ENCODE results near the gene AP1S3.

AP1S3 gene

GRCh38 chr2:223744580-223744979, 92.8 kb downstream of the AP1S3 start:
- Histone ChIP-seq H3K4me3 (ENCODE audit: low read length) (no peak overlapping the region), H4K20me1 (ENCODE audit: insufficient read depth, low read length) (no peaks in the 10 kb centered on the region), H3K9me3 (replicated peaks; ENCODE audit: insufficient read depth, low read length) (no peaks in the 10 kb centered on the region), H3K4me2 (ENCODE audit: low read depth, low read length) (no peak overlapping the region), H2AFZ (ENCODE audit: low read length) (no peak overlapping the region), H3K36me3 (replicated peaks; ENCODE audit: insufficient read depth, low read length) (no peaks in the 10 kb centered on the region), H3K27ac (ENCODE audit: low read length) (no peak overlapping the region), H3K27me3 (replicated peaks; ENCODE audit: insufficient read depth, low read length) (no peaks in the 10 kb centered on the region), H3K4me1 (ENCODE audit: low read length) (no peaks in the 10 kb centered on the region), H3K9ac (ENCODE audit: low read length) (no peak overlapping the region), H3K79me2 (ENCODE audit: low read length) (no peaks in the 10 kb centered on the region), H3F3A (ENCODE audit: insufficient read depth, low read length) (no peaks in the 10 kb centered on the region), H3K9me2 (replicated peaks; ENCODE audit: insufficient read depth, low read length) (no peaks in the 10 kb centered on the region)
- DNase-seq = no peak
- TF ChIP-seq EZH2phosphoT487 (IDR thresholded peaks at IDR 0.05; ENCODE audit: low read length) (no peak), EZH2 (optimal IDR thresholded peaks at IDR 0.05; ENCODE audit: low read depth, low read length) (no peak)
- TF ChIP-seq, protein P1, sequence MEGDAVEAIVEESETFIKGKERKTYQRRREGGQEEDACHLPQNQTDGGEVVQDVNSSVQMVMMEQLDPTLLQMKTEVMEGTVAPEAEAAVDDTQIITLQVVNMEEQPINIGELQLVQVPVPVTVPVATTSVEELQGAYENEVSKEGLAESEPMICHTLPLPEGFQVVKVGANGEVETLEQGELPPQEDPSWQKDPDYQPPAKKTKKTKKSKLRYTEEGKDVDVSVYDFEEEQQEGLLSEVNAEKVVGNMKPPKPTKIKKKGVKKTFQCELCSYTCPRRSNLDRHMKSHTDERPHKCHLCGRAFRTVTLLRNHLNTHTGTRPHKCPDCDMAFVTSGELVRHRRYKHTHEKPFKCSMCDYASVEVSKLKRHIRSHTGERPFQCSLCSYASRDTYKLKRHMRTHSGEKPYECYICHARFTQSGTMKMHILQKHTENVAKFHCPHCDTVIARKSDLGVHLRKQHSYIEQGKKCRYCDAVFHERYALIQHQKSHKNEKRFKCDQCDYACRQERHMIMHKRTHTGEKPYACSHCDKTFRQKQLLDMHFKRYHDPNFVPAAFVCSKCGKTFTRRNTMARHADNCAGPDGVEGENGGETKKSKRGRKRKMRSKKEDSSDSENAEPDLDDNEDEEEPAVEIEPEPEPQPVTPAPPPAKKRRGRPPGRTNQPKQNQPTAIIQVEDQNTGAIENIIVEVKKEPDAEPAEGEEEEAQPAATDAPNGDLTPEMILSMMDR (IDR thresholded peaks at IDR 0.05; ENCODE audit: low read length) = no peak

GRCh38 chr2:223740679-223741078, 96.7 kb downstream of the AP1S3 start:
- H3K27me3 ChIP-seq (replicated peaks; ENCODE audit: insufficient read depth, low read length) = no peaks in the 10 kb centered on the region
- H3K4me2 ChIP-seq (ENCODE audit: low read depth, low read length) = no peak overlapping the region
- DNase-seq = no peak
- H3K27ac ChIP-seq (ENCODE audit: low read length) = no peak overlapping the region
- H3K4me1 ChIP-seq (ENCODE audit: low read length) = no peaks in the 10 kb centered on the region
- H3K9me2 ChIP-seq (replicated peaks; ENCODE audit: insufficient read depth, low read length) = no peaks in the 10 kb centered on the region
- H2AFZ ChIP-seq (ENCODE audit: low read length) = no peak overlapping the region
- H3K9ac ChIP-seq (ENCODE audit: low read length) = no peak overlapping the region
- no peaks in the 10 kb centered on the region for H3K36me3 ChIP-seq (replicated peaks; ENCODE audit: insufficient read depth, low read length)
- no peaks in the 10 kb centered on the region for H3K79me2 ChIP-seq (ENCODE audit: low read length)
- H3K9me3 ChIP-seq (replicated peaks; ENCODE audit: insufficient read depth, low read length) = no peaks in the 10 kb centered on the region
- H3K4me3 ChIP-seq (ENCODE audit: low read length) = no peak overlapping the region
- TF ChIP-seq EZH2 (optimal IDR thresholded peaks at IDR 0.05; ENCODE audit: low read depth, low read length) = no peak
- TF ChIP-seq, protein P1 (IDR thresholded peaks at IDR 0.05; ENCODE audit: low read length) = no peak
- TF ChIP-seq EZH2phosphoT487 (IDR thresholded peaks at IDR 0.05; ENCODE audit: low read length) = no peak
- H3F3A ChIP-seq (ENCODE audit: insufficient read depth, low read length) = no peaks in the 10 kb centered on the region
- no peaks in the 10 kb centered on the region for H4K20me1 ChIP-seq (ENCODE audit: insufficient read depth, low read length)

DNA sequence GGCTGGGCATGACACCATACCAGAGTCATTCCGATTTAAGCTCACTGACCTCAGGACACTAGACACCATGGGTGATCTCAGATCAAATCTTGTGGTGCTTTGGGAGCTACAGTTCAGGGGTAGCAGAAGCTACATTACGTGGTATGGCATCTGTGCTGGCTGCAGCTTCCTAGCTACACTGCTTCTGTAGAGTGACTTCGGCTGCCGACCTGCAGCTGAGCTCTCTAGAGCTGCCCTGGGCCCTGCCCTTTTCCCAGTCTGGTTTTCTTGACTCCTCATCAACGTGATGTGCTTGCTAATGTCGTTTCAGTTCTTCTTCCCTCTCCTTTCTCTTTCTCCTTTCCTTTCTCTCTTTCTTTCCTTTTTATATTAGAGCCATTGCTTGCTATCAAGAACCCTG, 100.2 kb downstream of the AP1S3 start:
- Histone ChIP-seq H3K27me3 (replicated peaks; ENCODE audit: insufficient read depth, low read length) (no peaks in the 10 kb centered on the region), H3F3A (ENCODE audit: insufficient read depth, low read length) (no peaks in the 10 kb centered on the region), H3K9ac (ENCODE audit: low read length) (no peak overlapping the region), H3K4me1 (ENCODE audit: low read length) (no peaks in the 10 kb centered on the region), H3K9me2 (replicated peaks; ENCODE audit: insufficient read depth, low read length) (no peaks in the 10 kb centered on the region), H3K4me2 (ENCODE audit: low read depth, low read length) (no peak overlapping the region), H3K79me2 (ENCODE audit: low read length) (no peaks in the 10 kb centered on the region), H2AFZ (ENCODE audit: low read length) (no peak overlapping the region), H3K36me3 (replicated peaks; ENCODE audit: insufficient read depth, low read length) (no peaks in the 10 kb centered on the region), H3K27ac (ENCODE audit: low read length) (no peak overlapping the region), H3K4me3 (ENCODE audit: low read length) (no peak overlapping the region), H4K20me1 (ENCODE audit: insufficient read depth, low read length) (no peaks in the 10 kb centered on the region), H3K9me3 (replicated peaks; ENCODE audit: insufficient read depth, low read length) (no peaks in the 10 kb centered on the region)
- TF ChIP-seq EZH2 (optimal IDR thresholded peaks at IDR 0.05; ENCODE audit: low read depth, low read length) (no peak), EZH2phosphoT487 (IDR thresholded peaks at IDR 0.05; ENCODE audit: low read length) (no peak)
- TF ChIP-seq, protein P1 (IDR thresholded peaks at IDR 0.05; ENCODE audit: low read length) = no peak
- DNase-seq = no peak

All from MM.1S (cell line).